HL-60 (cell line): ENCODE data around the gene TULP1.

Experiments
- CTCF ChIP-seq: IDR thresholded peaks from one replicate; pipeline ENCODE4 v1.5.1; 2011; ENCODE audit warnings: low read length, control low read depth, inconsistent platforms; ENCODE audit not compliant: insufficient read depth
- GABPA ChIP-seq: IDR thresholded peaks from 2 replicates; pipeline ENCODE4 v1.6.1; 2012; ENCODE audit warnings: low read depth

GRCh38 chr6:35474131-35474941 lies 38.4 kb downstream of the TULP1 start:
- TF ChIP-seq CTCF, result no peak
- no peak for TF ChIP-seq GABPA
